ENCODE measurements around the gene ASIC1. TPM values are rescaled to one million over a fixed set of nuclear protein-coding genes. Genes with fewer than 3 reads are reported as not detected.
A peak's percentile ranks its signal among the peaks of the same experiment; 100 is the strongest.

Gene ASIC1
- total and polyA plus RNA-seq, 2 of the 4 experiments (the other 2 are of a cell fraction), result 1.6 to 9.9 TPM

DNA sequence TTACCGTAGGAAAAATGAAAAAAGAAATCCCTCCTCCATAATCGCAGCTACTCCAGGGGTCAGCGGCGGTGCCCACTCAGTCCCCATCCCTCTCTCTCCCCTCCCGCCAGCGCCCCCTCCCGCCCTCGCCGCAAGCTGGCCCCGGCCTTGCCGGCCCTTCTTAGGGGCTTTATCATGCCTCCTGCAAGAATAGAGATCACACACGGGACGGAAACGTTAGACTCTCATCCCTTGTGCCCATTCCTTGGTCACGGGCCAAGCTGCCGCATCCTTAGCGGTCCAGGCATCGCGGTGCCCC lies 53.9 kb downstream of the ASIC1 start:
- H3K79me1 ChIP-seq (ENCODE audit: low read depth in 1 of 2, low read length in 2 of 2), result peaks cover 7 to 32% of the 10 kb centered on the region in 2 experiments; a peak in 3 of 4 replicates
- H3K27me3 ChIP-seq (ENCODE audit: control insufficient read depth, insufficient read depth, low read length), result no peaks in the 10 kb centered on the region
- no peak overlapping the region for H2BK5ac ChIP-seq (ENCODE audit: low read depth, low read length, poor library complexity, severe bottlenecking)
- H3K14ac ChIP-seq (replicated peaks; ENCODE audit: low read depth, low read length), result 0 out of 2 replicates have a peak overlapping the region, but pooled peaks have one; percentile 78
- H2AK9ac ChIP-seq (replicated peaks; ENCODE audit: low read depth, low read length, poor library complexity), result peak overlapping the region; percentile 39
- no peaks in the 10 kb centered on the region for H3K36me3 ChIP-seq (ENCODE audit: control insufficient read depth, insufficient read depth, low read length)
- TF ChIP-seq CHD1 (IDR thresholded peaks at IDR 0.05; ENCODE audit: low read depth, low read length), result no peak
- no peak for TF ChIP-seq SMC3 (IDR thresholded peaks at IDR 0.05; ENCODE audit: low read depth, low read length)
- no peak for TF ChIP-seq CEBPB (IDR thresholded peaks at IDR 0.05; ENCODE audit: low read depth, low read length)
- TF ChIP-seq BHLHE40 (IDR thresholded peaks at IDR 0.05; ENCODE audit: low read depth, low read length), result no peak
- TF ChIP-seq, protein P1, sequence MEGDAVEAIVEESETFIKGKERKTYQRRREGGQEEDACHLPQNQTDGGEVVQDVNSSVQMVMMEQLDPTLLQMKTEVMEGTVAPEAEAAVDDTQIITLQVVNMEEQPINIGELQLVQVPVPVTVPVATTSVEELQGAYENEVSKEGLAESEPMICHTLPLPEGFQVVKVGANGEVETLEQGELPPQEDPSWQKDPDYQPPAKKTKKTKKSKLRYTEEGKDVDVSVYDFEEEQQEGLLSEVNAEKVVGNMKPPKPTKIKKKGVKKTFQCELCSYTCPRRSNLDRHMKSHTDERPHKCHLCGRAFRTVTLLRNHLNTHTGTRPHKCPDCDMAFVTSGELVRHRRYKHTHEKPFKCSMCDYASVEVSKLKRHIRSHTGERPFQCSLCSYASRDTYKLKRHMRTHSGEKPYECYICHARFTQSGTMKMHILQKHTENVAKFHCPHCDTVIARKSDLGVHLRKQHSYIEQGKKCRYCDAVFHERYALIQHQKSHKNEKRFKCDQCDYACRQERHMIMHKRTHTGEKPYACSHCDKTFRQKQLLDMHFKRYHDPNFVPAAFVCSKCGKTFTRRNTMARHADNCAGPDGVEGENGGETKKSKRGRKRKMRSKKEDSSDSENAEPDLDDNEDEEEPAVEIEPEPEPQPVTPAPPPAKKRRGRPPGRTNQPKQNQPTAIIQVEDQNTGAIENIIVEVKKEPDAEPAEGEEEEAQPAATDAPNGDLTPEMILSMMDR (conservative IDR thresholded peaks at IDR 0.05; ENCODE audit: low read depth, low read length), result no peak
- no peak for TF ChIP-seq RCOR1 (IDR thresholded peaks at IDR 0.05; ENCODE audit: insufficient replicate concordance, low read length)
- no peak for TF ChIP-seq RFX5 (IDR thresholded peaks at IDR 0.05; ENCODE audit: low read depth, low read length)
- no peak for TF ChIP-seq FOS (IDR thresholded peaks at IDR 0.05; ENCODE audit: low read depth, low read length)
- no peak for TF ChIP-seq MAFK (IDR thresholded peaks at IDR 0.05; ENCODE audit: low read depth, low read length)
- no peak; the same call in 1 of the 2 replicates for TF ChIP-seq RAD21 (IDR thresholded peaks at IDR 0.05; ENCODE audit: low read length)
- TF ChIP-seq MXI1 (IDR thresholded peaks at IDR 0.05; ENCODE audit: borderline replicate concordance, low read depth, low read length), result no peak
- TF ChIP-seq, protein P2, sequence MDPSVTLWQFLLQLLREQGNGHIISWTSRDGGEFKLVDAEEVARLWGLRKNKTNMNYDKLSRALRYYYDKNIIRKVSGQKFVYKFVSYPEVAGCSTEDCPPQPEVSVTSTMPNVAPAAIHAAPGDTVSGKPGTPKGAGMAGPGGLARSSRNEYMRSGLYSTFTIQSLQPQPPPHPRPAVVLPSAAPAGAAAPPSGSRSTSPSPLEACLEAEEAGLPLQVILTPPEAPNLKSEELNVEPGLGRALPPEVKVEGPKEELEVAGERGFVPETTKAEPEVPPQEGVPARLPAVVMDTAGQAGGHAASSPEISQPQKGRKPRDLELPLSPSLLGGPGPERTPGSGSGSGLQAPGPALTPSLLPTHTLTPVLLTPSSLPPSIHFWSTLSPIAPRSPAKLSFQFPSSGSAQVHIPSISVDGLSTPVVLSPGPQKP (IDR thresholded peaks at IDR 0.05; ENCODE audit: borderline replicate concordance, low read depth, low read length), result no peak
- no peak for TF ChIP-seq NFE2L2 (IDR thresholded peaks at IDR 0.05; ENCODE audit: low read depth, low read length)
- TF ChIP-seq MAZ (IDR thresholded peaks at IDR 0.05; ENCODE audit: borderline replicate concordance, low read depth, low read length), result no peak
- TF ChIP-seq, protein P3, sequence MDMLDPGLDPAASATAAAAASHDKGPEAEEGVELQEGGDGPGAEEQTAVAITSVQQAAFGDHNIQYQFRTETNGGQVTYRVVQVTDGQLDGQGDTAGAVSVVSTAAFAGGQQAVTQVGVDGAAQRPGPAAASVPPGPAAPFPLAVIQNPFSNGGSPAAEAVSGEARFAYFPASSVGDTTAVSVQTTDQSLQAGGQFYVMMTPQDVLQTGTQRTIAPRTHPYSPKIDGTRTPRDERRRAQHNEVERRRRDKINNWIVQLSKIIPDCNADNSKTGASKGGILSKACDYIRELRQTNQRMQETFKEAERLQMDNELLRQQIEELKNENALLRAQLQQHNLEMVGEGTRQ (IDR thresholded peaks at IDR 0.05; ENCODE audit: low read depth, low read length), result no peak
- TF ChIP-seq POLR2A (IDR thresholded peaks at IDR 0.05; ENCODE audit: low read depth, low read length), result no peak
- DNase-seq (no peak), ATAC-seq (ENCODE audit: low read depth) (peak; percentile 0)
- peaks cover 4% of the 10 kb centered on the region for H3K9me1 ChIP-seq (ENCODE audit: insufficient read depth, low read length)
- peak overlapping the region; percentile 10; the same call in 1 of the 2 replicates for H2BK120ac ChIP-seq (ENCODE audit: low read depth, low read length)
- ChIA-PET CTCF (interaction anchor here (0.7 to 2.2 kb wide), 13 partner anchors 8 to 145 kb away, joined by 3 to 13 read pairs (median 4); partner anchors contain the start of genes CERS5, GPD1 and SMARCD1), POLR2A (ENCODE audit: unreplicated experiment) (interaction anchor here (1.3 kb wide), 1 partner anchor 27 kb away, joined by 4 read pairs; the partner anchor contains the start of gene SMARCD1)
- peak overlapping the region; percentile 76 for H4K5ac ChIP-seq (ENCODE audit: low read depth, low read length)
- in situ Hi-C loops (cut with MboI; ENCODE audit: low sequenced_read_pairs) (no loop called here), intact Hi-C loops (cut with micrococcal nuclease) (no loop called here), dilution Hi-C loops (cut with HindIII; ENCODE audit: low sequenced_read_pairs, unreplicated experiment) (no loop called here)
- WGBS, 2 experiments (ENCODE audit: extremely low coverage in 2 of 2, insufficient read length in 1 of 2), result 11% methylated on average over 14 of the region's 19 CpGs; no CpG with 5 or more reads in 1 of the 2 experiments
- peak overlapping the region; percentile 57; the same call in 1 of the 2 replicates for H3K4ac ChIP-seq (ENCODE audit: low read depth, low read length)
- peak overlapping the region; percentile 12; the same call in 1 of the 2 replicates for H3K4me3 ChIP-seq (ENCODE audit: insufficient read depth, low read depth, low read length)
- no peak overlapping the region for H3K56ac ChIP-seq (ENCODE audit: extremely low read depth, insufficient read depth, low read length)
- peak overlapping the region; percentile 73 for H3K4me2 ChIP-seq (ENCODE audit: low read depth, low read length)
- H3K9me3 ChIP-seq (ENCODE audit: control insufficient read depth, insufficient read depth, low read length), result no peaks in the 10 kb centered on the region
- 0 out of 2 replicates have a peak, but pooled peaks cover 4% of the 10 kb centered on the region for H4K20me1 ChIP-seq (ENCODE audit: insufficient read depth, low read length)
- no TSS peak for BruUV-seq (replicated peaks)
- no peak overlapping the region; the same call in 1 of the 2 replicates for H3K9ac ChIP-seq (ENCODE audit: low read depth, low read length)
- 0 out of 2 replicates have a peak overlapping the region, but pooled peaks have one; percentile 31 for H4K91ac ChIP-seq (ENCODE audit: insufficient read depth, low read depth, low read length)
- peaks cover 13% of the 10 kb centered on the region for H3K4me1 ChIP-seq (ENCODE audit: control insufficient read depth, insufficient read depth, low read length)
- H2BK15ac ChIP-seq (ENCODE audit: low read depth, low read length), result peak overlapping the region; percentile 25; the same call in 1 of the 3 replicates
- H3K27ac ChIP-seq (ENCODE audit: insufficient read depth, low read length), result no peak overlapping the region
- H3K18ac ChIP-seq (ENCODE audit: low read depth, low read length), result no peak overlapping the region
- H2AFZ ChIP-seq (replicated peaks; ENCODE audit: low read length, poor library complexity), result peak overlapping the region; percentile 99
- peak overlapping the region; percentile 49 to 96; a peak in 3 of 4 replicates for H4K8ac ChIP-seq (ENCODE audit: low read depth in 2 of 2, low read length in 2 of 2)
- H3K23ac ChIP-seq (ENCODE audit: low read depth, low read length), result no peak overlapping the region
- no peak overlapping the region for H2BK20ac ChIP-seq (ENCODE audit: low read depth, low read length)
- H2AK5ac ChIP-seq (ENCODE audit: low read depth, low read length), result peak overlapping the region; percentile 45; the same call in 1 of the 2 replicates

Measured in IMR-90 (cell line).